KMS-11 (cell line): Measurements from ENCODE around the gene SCAMP1.

Experiments used
- H2AFZ ChIP-seq: fragments of 200-600 bp; sonication (generic); 2 replicates; pipeline ENCODE4 v1.6.1; 2016; ENCODE audit warnings: antibody characterized with exemption, mixed run types, low read depth
- H3K27ac ChIP-seq: fragments of 200-600 bp; sonication (generic); 2 replicates; pipeline ENCODE4 v1.6.1; 2016; ENCODE audit warnings: mild to moderate bottlenecking, mixed run types
- H3K27me3 ChIP-seq: fragments of 200-600 bp; sonication (generic); 2 replicates; pipeline ENCODE4 v1.6.1; 2017; ENCODE audit warnings: mild to moderate bottlenecking, low read depth, mixed run types, moderate library complexity; ENCODE audit not compliant: insufficient read depth
- H3K36me3 ChIP-seq: fragments of 200-600 bp; sonication (generic); 2 replicates; pipeline ENCODE4 v1.6.1; 2017; ENCODE audit warnings: mild to moderate bottlenecking, mixed run types; ENCODE audit not compliant: insufficient read depth
- H3K4me1 ChIP-seq: fragments of 200-600 bp; sonication (generic); 2 replicates; pipeline ENCODE4 v1.6.1; 2016; ENCODE audit warnings: mild to moderate bottlenecking, low read depth, mixed run types; ENCODE audit not compliant: poor library complexity, severe bottlenecking
- H3K4me2 ChIP-seq: fragments of 200-600 bp; sonication (generic); 2 replicates; pipeline ENCODE4 v1.7.0; 2016; ENCODE audit warnings: mild to moderate bottlenecking, mixed run types
- H3K4me3 ChIP-seq: fragments of 200-600 bp; sonication (generic); IDR thresholded peaks from 2 replicates; pipeline ENCODE4 v1.6.1; 2017; ENCODE audit warnings: low read depth, low read length, mixed read lengths; ENCODE audit not compliant: insufficient read depth
- H3K79me2 ChIP-seq: fragments of 200-600 bp; sonication (generic); 2 replicates; pipeline ENCODE4 v1.6.1; 2016; ENCODE audit warnings: low read depth, mixed run types; ENCODE audit not compliant: insufficient read depth
- H3K9ac ChIP-seq: fragments of 200-600 bp; sonication (generic); 2 replicates; pipeline ENCODE4 v1.6.1; 2016; ENCODE audit warnings: mild to moderate bottlenecking, mixed run types
- H4K20me1 ChIP-seq: fragments of 200-600 bp; sonication (generic); 2 replicates; pipeline ENCODE4 v1.6.1; 2016; ENCODE audit warnings: mild to moderate bottlenecking, mixed run types; ENCODE audit not compliant: insufficient read depth
- CTCF ChIP-seq: fragments of 200-600 bp; sonication (generic); conservative IDR thresholded peaks from 2 replicates; pipeline ENCODE4 v1.6.1; 2017; ENCODE audit warnings: low read depth, mild to moderate bottlenecking, antibody characterized with exemption, low read length, moderate library complexity, mixed read lengths

Gene SCAMP1

GRCh38 chr5:78359831-78360673, at the start of gene SCAMP1:
SCAMP1 (plus strand) TSS chr5:78360617; CDS start chr5:78360672, 55 bp downstream.
- peak within 1 kb of the TSS; percentile 86 for H3K27ac ChIP-seq
- H3K9ac ChIP-seq, result peak within 1 kb of the TSS; percentile 91
- no peaks in the 10 kb centered on the region for H3K36me3 ChIP-seq
- H3K4me3 ChIP-seq, result peak within 1 kb of the TSS; percentile 5
- H4K20me1 ChIP-seq, result no peaks in the 10 kb centered on the region
- H3K4me2 ChIP-seq, result peak within 1 kb of the TSS; percentile 57
- peaks cover 19% of the 10 kb centered on the region for H3K4me1 ChIP-seq
- no peak for TF ChIP-seq CTCF
- H3K27me3 ChIP-seq, result no peaks in the 10 kb centered on the region
- peak within 1 kb of the TSS; percentile 92 for H2AFZ ChIP-seq
- peaks cover 25% of the 10 kb centered on the region; the same call in 1 of the 2 replicates for H3K79me2 ChIP-seq

GRCh38 chr5:78317515-78317914, 42.9 kb upstream of the SCAMP1 start:
- Histone ChIP-seq H3K27me3 (no peaks in the 10 kb centered on the region), H3K4me2 (no peak overlapping the region), H2AFZ (no peak overlapping the region), H3K36me3 (no peaks in the 10 kb centered on the region), H3K9ac (no peak overlapping the region), H3K4me1 (no peaks in the 10 kb centered on the region), H4K20me1 (no peaks in the 10 kb centered on the region), H3K27ac (no peak overlapping the region), H3K4me3 (no peak overlapping the region), H3K79me2 (no peaks in the 10 kb centered on the region)
- TF ChIP-seq CTCF, result no peak

DNA sequence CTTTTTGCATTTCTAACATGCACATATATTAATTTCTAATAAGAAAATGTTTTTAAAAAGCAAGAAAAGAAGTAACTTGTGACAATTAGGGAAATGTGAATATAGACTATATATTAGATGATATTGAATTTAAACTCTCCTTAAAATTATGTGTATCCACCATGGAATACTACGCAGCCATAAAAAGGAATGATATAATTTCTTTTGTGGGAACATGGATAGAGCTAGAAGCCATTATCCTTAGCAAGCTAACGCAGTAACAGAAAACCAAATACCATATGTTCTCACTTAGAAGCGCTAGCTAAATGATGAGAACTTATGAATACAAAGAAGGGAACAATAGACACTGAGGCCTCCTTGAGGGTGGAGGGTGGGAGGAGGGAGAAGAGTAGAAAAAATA, 42.1 kb upstream of the SCAMP1 start:
- H3K79me2 ChIP-seq, result no peaks in the 10 kb centered on the region
- no peaks in the 10 kb centered on the region for H4K20me1 ChIP-seq
- no peaks in the 10 kb centered on the region for H3K36me3 ChIP-seq
- no peak overlapping the region for H3K4me2 ChIP-seq
- H3K4me1 ChIP-seq, result no peaks in the 10 kb centered on the region
- no peak overlapping the region for H3K27ac ChIP-seq
- H3K9ac ChIP-seq, result no peak overlapping the region
- H3K4me3 ChIP-seq, result no peak overlapping the region
- no peaks in the 10 kb centered on the region for H3K27me3 ChIP-seq
- H2AFZ ChIP-seq, result no peak overlapping the region
- TF ChIP-seq CTCF, result no peak

DNA sequence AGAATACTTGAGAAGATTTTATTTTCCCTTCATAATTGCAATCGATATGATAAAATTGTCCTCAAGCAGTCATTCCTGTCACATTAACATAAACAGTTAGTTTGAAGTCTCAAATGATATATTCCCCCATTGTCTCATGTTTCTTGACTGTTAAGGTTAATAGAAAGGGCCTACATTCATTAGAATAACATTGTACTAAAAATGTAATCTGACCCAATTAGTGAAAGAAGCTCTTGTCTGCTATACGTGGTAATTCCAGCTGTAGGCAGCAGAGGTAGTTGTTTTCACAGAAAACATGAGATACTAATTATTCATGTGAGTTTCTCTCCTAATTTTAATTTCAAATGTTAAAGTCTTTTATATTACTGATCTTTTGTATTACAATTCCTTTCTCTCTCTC, 40.0 kb upstream of the SCAMP1 start:
- no peak overlapping the region for H3K4me2 ChIP-seq
- no peak overlapping the region for H3K4me3 ChIP-seq
- H3K27ac ChIP-seq, result no peak overlapping the region

More for the DNA sequence above, 40.0 kb upstream of the SCAMP1 start:
- Histone ChIP-seq H3K79me2 (no peaks in the 10 kb centered on the region), H3K9ac (no peak overlapping the region), H4K20me1 (no peaks in the 10 kb centered on the region), H3K27me3 (no peaks in the 10 kb centered on the region), H2AFZ (no peak overlapping the region), H3K4me1 (no peaks in the 10 kb centered on the region), H3K36me3 (no peaks in the 10 kb centered on the region)
- TF ChIP-seq CTCF, result peak; percentile 46; the same call in 1 of the 2 replicates
